ENCODE results near the gene ZNF444.

The ZNF444 gene

DNA sequence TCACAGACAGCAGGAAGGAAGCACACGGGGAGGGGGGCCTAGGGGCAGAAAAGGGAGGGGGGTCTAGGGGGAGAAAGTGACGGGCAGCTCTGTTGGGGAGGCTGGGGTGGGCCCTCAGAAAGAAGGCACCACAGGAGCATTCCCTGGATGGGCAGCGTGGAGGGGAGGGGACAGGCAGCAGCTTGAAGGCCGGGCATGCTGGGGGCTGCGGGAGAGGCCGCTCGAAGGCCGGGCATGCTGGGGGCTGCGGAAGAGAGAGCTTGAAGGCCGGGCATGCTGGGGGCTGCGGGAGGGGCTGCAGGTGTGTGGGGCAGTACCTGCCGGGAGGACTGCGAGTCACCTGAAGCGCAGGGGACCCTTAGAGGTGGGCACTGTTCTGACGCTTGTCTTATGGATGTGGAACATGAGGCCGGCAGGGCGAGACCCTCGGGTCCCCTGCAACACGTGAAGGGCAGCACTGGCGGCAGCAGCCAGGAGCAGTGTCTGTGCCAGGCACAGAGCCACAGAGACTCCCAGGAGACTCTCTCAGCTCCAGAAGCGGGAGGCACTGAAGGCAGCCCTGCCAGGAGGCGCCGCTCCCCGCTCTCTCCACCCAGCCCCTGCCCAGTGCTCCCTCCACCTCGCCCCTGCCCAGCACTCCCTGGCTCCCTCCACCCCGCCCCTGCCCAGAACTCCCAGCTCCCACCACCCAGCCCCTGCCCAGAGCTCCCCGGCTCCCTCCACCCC is 33.3 kb upstream of the ZNF444 start:
- no peak for DNase-seq

- DNase-seq: no peak
Observed at GRCh38 chr19:56108447-56109195, 32.5 kb upstream of the ZNF444 start.

- DNase-seq: no peak
Observed at GRCh38 chr19:56109226-56109625, 31.9 kb upstream of the ZNF444 start.

DNA sequence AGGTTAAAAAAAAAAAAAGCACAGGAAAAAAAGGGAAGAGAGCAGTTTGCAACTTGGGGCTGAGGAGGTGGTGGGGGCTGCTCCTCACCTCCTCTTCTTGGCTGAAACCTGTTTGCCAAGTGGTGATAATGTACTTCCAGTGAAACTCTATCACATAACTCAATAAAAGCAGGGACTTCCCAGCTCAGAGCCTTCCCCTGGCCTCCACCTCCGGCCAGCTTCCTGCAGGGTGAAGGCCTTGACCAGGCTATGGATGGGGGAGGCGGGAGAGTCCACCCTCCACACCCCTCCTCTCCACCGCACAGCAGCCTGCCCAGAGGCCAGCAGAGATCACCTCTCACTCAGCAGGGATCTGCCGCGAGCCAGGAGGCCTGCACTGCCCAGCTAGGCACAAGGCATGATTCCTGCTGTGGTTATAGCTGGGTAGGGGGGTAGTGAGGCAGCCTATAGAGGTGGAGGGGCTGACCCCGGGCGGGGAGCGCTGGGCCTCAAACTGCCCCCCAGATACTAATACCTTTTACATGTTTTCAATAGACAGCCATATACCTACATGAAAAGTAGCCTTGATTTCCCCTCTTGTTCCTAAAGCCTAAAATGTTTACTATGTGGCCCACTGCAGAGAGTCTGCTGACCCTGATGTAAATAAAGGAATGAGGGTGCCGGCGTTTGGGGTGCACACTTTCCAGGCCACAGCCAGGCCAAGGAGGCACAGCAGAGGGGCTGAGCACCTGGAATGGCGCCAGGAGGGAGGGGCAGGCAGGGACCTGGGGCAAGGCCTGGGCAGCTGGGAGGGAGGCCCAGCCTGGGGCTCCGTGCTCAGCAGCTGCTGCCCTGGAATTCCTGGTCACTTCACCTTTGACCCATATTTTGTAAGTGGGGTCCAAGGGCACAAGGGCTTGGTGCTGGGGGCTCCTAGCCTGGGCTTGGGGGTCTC is 30.3 kb upstream of the ZNF444 start:
- DNase-seq: no peak

DNA sequence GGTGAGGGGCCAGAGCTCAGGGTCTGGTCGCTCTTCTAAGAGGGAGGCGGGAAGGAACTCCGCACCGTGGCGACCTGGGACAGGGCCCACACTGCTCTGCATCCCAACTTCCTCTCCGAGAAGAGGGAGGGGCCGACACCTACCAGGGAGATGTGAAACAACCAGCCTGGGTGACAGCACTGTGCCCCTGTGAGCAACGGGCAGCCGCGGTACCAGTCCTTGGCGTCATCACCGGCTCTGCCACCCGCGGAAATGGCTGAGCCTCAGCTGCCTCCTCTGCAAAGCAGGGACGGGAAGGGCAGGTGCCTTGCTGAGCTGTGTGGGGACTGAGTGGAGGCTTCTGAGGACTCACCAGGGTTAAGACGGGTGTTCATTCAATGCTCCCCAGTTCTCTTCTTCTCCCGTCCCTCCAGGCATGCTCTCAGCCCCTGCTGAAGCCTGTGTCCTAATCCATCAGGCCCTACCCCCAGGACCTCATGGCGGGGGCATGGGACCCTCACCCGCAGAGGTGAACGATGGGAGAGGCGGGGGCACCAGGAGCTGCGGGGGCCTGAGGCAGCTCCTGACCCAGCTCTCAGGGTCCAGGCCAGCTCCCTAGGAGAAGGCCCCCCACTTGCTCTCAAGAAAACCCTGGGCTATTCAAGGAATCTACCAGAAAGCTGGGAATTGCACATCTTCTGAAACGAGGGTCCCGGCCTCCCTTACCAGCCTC is 29.3 kb upstream of the ZNF444 start:
- DNase-seq: peak in 3 of 4 experiments; percentile 14 to 51 (median 14)

GRCh38 chr19:56112313-56112709 is 28.8 kb upstream of the ZNF444 start:
- no peak for DNase-seq

- no peak for DNase-seq
Observed at GRCh38 chr19:56113074-56113632, 27.9 kb upstream of the ZNF444 start.

GRCh38 chr19:56114051-56114777 is 26.9 kb upstream of the ZNF444 start:
- no peak for DNase-seq

- DNase-seq: no peak
Observed at GRCh38 chr19:56114778-56115110, 26.3 kb upstream of the ZNF444 start.

DNA sequence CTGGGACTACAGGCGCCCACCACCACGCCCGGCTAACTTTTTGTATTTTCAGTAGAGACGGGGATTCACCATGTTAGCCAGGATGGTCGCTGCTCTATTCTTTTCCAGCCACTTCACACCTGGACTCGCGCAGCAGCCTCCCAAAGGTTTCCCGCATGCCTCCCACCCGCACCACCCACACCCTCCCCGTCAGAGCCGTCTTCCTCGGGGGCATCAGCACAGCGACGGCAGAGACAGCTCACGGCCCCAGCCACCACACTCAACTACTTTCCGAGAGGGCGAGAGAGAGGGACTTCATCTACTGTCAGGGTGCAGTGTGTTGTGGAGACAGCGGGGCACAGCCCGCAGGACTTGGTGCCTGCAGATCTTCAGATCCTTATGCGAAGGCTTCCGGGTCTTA is 25.6 kb upstream of the ZNF444 start:
- DNase-seq: no peak

DNA sequence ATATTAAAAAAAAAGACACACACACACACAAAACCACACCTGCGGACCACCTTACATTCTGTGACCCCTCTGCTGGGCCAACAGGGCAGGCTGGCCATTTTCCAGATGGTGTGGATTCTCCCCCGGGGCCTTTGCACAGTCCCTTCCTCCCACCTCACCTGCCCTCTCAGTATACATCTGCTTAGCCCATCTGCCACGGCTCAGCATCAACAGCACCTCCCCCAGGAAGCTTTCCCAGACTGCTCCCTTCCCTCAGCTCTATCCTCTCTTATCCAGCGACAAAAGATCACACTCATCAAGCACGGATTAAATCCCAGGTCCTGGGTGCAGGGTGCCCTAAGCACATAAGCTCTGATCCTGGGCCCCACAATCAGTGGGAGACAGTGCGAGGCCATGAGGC is 24.5 kb upstream of the ZNF444 start:
- no peak for DNase-seq

DNA sequence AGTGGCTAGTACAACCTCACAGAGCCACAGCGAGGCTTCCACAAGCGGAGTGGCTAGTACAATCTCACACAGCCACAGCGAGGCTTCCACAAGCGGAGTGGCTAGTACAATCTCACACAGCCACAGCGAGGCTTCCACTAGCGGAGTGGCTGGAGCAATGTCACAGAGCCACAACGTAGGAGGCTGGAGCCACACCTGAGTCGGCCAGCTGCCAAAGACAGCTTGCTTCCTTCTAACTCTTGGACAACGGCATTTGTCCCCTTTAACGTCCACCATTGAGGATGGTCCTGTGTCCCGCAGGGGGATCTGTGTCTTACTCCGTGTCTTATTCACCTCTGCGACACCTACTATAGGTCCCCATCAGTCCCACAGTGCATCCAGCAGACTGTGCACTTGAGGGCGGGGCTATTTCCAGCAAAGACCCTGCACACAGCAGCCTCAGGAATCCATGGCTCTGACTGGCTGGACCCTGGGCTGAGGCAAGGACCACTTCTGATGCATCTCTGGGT is 23.7 kb upstream of the ZNF444 start:
- DNase-seq: no peak

- no peak for DNase-seq
Observed at GRCh38 chr19:56117889-56118288, 23.2 kb upstream of the ZNF444 start.

- DNase-seq: no peak
Observed at GRCh38 chr19:56118666-56119581, 22.2 kb upstream of the ZNF444 start.

DNA sequence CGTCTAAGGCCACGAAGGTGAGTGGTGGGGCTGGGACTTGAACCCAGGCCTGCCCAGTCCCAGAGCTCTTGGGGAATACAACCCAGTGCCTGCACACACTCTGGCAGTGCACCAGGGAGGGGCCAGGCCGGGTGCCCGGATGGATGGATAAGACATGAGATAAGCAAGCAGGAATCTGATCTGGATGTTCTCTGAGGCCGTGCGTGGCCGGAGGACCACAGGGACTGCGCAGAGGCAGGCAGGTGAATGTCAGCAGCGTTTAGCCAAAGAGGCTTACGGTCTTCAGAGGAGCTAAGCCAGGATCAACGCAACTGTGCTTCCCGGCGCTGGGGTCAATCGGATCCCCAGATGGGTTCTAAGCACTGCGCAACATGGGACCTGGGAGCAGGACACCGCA is 21.5 kb upstream of the ZNF444 start:
- DNase-seq: no peak

- no peak for DNase-seq
Observed at GRCh38 chr19:56120002-56120370, 21.1 kb upstream of the ZNF444 start.

- peak; percentile 63 to 80 (median 70) for DNase-seq
Observed at GRCh38 chr19:56120371-56121179, 20.5 kb upstream of the ZNF444 start.

- DNase-seq: peak; percentile 94 to 99 (median 96)
Observed at GRCh38 chr19:56121180-56122167, 19.6 kb upstream of the ZNF444 start, which contains the start of gene ZNF787. Gene ZNF787, minus strand, starts transcription at chr19:56121295. Its CDS starts 18,078 bp downstream, at chr19:56103217.

All from activated naive CD4-positive, alpha-beta T cell (primary cell).